ENCODE data around the gene NTRK2.

DNA sequence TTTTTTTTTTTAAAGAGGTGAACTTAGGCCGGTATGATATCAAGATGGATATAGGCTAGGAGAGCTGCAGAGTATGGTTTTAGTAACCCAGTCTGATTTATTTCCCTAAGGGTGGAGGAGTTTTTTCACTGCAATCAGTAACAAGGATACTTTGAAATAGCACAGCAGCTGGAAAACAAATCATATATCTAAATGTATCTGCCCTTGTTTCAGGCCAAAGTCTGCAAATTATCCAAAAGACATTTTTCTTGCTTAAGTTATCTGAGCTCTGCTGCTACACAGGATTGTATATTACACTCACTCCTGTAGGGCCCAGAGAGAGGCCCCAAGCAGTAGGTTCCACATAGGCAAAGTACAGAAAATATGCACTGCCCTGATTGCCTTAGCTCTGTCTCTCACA is 222.4 kb downstream of the NTRK2 start:
- TF ChIP-seq, protein P1, sequence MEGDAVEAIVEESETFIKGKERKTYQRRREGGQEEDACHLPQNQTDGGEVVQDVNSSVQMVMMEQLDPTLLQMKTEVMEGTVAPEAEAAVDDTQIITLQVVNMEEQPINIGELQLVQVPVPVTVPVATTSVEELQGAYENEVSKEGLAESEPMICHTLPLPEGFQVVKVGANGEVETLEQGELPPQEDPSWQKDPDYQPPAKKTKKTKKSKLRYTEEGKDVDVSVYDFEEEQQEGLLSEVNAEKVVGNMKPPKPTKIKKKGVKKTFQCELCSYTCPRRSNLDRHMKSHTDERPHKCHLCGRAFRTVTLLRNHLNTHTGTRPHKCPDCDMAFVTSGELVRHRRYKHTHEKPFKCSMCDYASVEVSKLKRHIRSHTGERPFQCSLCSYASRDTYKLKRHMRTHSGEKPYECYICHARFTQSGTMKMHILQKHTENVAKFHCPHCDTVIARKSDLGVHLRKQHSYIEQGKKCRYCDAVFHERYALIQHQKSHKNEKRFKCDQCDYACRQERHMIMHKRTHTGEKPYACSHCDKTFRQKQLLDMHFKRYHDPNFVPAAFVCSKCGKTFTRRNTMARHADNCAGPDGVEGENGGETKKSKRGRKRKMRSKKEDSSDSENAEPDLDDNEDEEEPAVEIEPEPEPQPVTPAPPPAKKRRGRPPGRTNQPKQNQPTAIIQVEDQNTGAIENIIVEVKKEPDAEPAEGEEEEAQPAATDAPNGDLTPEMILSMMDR (conservative IDR thresholded peaks at IDR 0.05; ENCODE audit: low read length), result no peak
- no peak for TF ChIP-seq EZH2phosphoT487 (IDR thresholded peaks at IDR 0.05; ENCODE audit: borderline replicate concordance)

Data from Loucy (cell line).